Measurements from ENCODE around the gene GPC3.

The GPC3 gene

DNA sequence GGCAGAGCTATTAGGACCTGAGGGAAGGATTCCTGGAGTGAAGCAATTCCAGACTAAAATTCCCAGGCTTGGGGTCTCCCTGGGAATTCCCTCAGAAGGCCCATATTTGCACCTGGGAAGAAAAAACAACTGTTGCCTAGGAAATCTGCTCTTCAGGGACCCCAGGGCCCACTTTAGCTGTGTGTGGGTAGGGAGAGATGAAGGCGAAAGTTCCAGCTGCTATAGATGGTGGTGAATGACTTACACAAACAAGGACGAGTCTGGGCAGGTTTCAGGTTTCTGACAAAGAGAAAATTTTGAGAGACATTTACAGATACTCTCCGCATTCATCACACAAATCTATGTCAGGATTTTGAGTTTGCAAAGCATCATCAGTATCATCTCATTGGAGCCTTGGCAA is 126.1 kb downstream of the GPC3 start:
- in situ Hi-C loops (cut with HindIII; ENCODE audit: low sequenced_read_pairs), result no loop called here
- no peak for DNase-seq (ENCODE audit: low read depth, low spot score)
- TF ChIP-seq, protein P1, sequence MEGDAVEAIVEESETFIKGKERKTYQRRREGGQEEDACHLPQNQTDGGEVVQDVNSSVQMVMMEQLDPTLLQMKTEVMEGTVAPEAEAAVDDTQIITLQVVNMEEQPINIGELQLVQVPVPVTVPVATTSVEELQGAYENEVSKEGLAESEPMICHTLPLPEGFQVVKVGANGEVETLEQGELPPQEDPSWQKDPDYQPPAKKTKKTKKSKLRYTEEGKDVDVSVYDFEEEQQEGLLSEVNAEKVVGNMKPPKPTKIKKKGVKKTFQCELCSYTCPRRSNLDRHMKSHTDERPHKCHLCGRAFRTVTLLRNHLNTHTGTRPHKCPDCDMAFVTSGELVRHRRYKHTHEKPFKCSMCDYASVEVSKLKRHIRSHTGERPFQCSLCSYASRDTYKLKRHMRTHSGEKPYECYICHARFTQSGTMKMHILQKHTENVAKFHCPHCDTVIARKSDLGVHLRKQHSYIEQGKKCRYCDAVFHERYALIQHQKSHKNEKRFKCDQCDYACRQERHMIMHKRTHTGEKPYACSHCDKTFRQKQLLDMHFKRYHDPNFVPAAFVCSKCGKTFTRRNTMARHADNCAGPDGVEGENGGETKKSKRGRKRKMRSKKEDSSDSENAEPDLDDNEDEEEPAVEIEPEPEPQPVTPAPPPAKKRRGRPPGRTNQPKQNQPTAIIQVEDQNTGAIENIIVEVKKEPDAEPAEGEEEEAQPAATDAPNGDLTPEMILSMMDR (IDR thresholded peaks at IDR 0.05; ENCODE audit: low read depth, low read length), result no peak

DNA sequence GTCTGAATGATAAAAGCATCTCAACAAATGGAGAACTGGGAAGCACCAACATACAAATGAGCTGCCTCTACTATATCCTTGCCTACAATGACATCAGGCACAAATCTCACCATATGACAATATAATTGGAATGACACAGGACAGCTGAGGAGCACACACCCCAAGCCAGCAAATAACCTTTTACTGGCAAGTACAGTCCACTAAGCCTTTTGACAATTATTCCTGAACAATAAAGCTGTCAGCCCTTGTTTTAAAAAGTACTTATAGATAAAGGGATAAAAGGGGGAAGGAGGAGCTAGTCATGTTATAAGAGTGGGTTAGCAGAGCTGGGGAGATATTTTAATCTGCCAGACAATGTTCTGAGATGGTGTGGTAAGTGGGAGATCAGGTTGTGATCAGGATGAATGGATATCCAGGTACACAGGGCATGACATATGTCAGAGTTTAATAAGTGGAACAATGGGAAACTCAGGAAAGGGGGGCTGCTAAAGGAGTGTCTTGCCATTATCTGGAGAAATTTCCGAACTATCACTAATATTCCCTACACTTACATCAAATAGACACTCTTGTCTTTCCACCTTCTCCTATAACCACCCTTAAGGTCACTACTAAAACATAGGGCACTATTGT is 127.6 kb downstream of the GPC3 start:
- no peak for DNase-seq (ENCODE audit: low read depth, low spot score)
- in situ Hi-C loops (cut with HindIII; ENCODE audit: low sequenced_read_pairs), result no loop called here
- H3K4me3 ChIP-seq (ENCODE audit: low read depth, low read length), result no peak overlapping the region
- TF ChIP-seq, protein P1 (IDR thresholded peaks at IDR 0.05; ENCODE audit: low read depth, low read length), result no peak

More for the DNA sequence above, 126.1 kb downstream of the GPC3 start:
- no peak overlapping the region for H3K4me3 ChIP-seq (ENCODE audit: low read depth, low read length)

DNA sequence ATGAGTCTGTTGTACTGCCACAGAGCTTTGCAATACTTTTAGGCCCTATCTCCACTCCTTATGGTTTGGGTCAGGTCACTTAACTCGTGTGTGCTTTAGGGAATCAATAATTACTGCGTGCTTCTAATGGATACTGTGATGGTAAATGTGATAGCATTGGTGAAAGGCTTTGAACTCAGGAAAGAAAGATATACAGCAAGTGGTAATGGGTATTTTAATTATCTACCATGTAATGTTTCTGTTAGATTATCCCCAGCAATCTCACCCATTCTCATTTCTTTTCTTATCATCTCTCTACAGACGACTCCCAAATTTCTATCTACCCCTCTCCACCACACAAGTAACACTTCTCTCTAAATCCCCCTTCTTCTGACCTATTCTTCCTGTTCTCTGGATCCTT is 128.6 kb downstream of the GPC3 start:
- in situ Hi-C loops (cut with HindIII; ENCODE audit: low sequenced_read_pairs), result no loop called here
- no peak overlapping the region for H3K4me3 ChIP-seq (ENCODE audit: low read depth, low read length)
- no peak for DNase-seq (ENCODE audit: low read depth, low spot score)
- TF ChIP-seq, protein P1 (IDR thresholded peaks at IDR 0.05; ENCODE audit: low read depth, low read length), result no peak

DNA sequence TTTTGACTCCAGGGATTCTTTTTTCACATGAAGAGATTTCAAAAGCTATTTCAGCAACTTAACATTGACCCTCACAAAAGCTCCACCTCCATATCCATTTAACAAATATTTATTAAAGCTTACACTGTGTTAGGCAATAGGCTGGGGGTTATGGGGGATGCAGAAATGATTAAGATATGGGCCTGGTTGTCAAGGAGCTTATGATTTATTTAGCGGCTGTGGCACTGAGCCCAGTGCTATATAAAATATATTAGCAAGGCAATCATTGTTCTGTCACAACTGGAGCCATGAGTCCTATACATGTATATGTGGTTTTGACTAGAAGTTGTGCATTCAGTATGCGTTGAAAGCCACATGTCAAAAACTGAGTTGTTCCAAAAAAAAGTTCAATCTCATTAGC is 131.1 kb downstream of the GPC3 start:
- DNase-seq (ENCODE audit: low read depth, low spot score), result no peak
- H3K4me3 ChIP-seq (ENCODE audit: low read depth, low read length), result no peak overlapping the region
- in situ Hi-C loops (cut with HindIII; ENCODE audit: low sequenced_read_pairs), result no loop called here

DNA sequence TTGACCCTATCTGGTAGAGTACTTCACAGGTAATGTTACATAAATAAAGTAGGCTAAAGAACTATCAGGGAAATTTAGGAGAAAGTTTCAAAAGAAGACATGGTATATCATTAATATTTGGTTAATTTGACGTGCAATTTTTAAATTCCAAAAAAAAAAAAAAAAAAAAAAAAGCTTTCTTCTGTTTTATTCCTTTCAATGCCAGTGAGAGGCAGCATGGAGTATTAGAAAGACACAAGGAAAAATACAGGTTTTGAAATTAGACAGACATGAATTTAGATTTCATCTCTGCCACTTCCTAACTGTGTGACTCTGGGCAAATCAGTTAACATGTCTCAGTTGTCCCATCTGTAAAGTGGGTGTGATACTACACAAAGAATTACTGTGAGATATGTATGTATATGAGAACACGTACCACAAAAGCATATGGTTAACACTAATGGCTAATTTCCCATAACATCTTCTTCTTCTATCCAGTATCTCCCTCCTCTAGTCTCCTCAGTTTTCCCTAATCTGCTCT is 132.5 kb downstream of the GPC3 start:
- in situ Hi-C loops (cut with HindIII; ENCODE audit: low sequenced_read_pairs), result no loop called here
- H3K4me3 ChIP-seq (ENCODE audit: low read depth, low read length), result no peak overlapping the region
- DNase-seq (ENCODE audit: low read depth, low spot score), result no peak
- TF ChIP-seq, protein P1 (IDR thresholded peaks at IDR 0.05; ENCODE audit: low read depth, low read length), result no peak

More for the DNA sequence above, 131.1 kb downstream of the GPC3 start:
- TF ChIP-seq, protein P1 (IDR thresholded peaks at IDR 0.05; ENCODE audit: low read depth, low read length), result no peak

DNA sequence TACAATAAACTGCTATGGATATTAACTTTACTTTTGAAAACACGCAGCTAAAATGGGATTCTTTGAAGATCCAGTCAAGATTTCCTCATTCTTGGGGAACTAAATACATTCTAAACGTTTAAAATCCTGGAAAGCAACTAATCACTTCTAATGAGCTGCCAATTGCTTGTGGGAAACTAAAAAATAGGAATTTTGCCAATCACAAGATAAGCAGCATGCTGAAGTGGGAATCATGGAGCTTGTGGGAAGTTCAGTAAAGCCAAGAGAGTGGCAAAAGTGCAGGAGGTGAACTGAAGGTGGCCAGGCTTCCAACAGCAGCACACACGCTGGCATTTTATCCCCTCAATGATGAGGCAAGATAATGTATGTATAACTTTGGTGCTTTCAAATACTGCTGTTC is 133.0 kb downstream of the GPC3 start:
- in situ Hi-C loops (cut with HindIII; ENCODE audit: low sequenced_read_pairs), result no loop called here
- no peak for DNase-seq (ENCODE audit: low read depth, low spot score)
- TF ChIP-seq, protein P1 (IDR thresholded peaks at IDR 0.05; ENCODE audit: low read depth, low read length), result no peak
- H3K4me3 ChIP-seq (ENCODE audit: low read depth, low read length), result no peak overlapping the region

All from astrocyte of the spinal cord (primary cell).